D721Med (cell line): Measurements from ENCODE around the gene TBX15.

Experiments used
- DNase-seq: peaks from one replicate; pipeline ENCODE4 v3.0.0; 2011; ENCODE audit warnings: low spot score; ENCODE audit not compliant: insufficient read length
- FAIRE-seq: peaks from 2 replicates; lab custom pipeline; 2011; peaks lifted over from hg19 to GRCh38; lab: Jason Lieb, UNC
- CTCF ChIP-seq: IDR thresholded peaks from 2 replicates; pipeline ENCODE4 v1.5.1; 2012; ENCODE audit warnings: mild to moderate bottlenecking, control low read depth; ENCODE audit not compliant: insufficient read depth; ENCODE audit errors: missing control alignments

Gene TBX15

GRCh38 chr1:118914379-118915161 is 73.6 kb downstream of the TBX15 start:
- DNase-seq (no peak), FAIRE-seq (no peak)
- TF ChIP-seq CTCF = no peak

DNA sequence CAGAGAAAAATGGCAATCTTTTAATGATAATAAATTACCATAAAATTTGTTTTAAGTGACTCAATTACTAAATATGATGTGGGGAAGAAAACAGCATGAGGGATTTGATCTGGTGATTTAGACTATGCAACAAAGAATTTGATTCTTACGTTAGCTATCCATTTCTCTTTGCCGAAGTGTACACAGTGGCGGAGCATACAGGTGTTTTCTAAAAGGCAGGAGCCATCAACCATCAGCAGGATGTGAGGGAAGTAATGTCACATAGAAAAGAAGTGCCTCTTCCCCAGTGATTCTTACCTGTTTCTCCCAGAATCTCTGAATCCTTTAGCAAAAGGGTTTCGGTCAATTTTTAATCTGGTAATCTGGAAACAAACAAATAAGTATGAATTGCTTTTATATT is 74.3 kb downstream of the TBX15 start:
- no peak for TF ChIP-seq CTCF
- FAIRE-seq (no peak), DNase-seq (no peak)

GRCh38 chr1:118912574-118912973 is 75.6 kb downstream of the TBX15 start:
- no peak for DNase-seq
- FAIRE-seq = no peak
- TF ChIP-seq CTCF = no peak

GRCh38 chr1:118911571-118911970 is 76.6 kb downstream of the TBX15 start:
- DNase-seq (no peak), FAIRE-seq (no peak)
- no peak for TF ChIP-seq CTCF

DNA sequence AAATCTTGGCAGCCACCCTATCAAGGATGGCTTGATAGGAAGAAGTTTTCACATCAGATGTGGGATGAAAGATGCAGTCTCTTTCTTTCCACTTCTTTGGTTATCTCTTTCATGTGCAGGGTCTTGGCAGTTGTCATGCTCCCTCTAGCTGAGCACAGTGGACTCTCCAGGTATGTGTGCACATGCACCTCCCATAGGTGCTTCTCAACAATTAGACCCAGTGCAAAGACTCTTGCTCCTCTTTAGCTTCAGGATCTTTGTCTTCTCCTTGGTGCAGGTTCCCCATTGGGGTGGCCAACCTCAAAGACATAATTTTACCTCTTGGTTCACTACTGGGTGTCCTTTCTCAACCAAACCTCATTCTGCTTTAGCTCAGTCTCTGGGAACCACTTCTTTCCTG is 80.7 kb downstream of the TBX15 start:
- DNase-seq (no peak), FAIRE-seq (no peak)
- no peak for TF ChIP-seq CTCF

GRCh38 chr1:118905671-118906070 is 82.5 kb downstream of the TBX15 start:
- TF ChIP-seq CTCF = no peak
- FAIRE-seq (no peak), DNase-seq (no peak)

DNA sequence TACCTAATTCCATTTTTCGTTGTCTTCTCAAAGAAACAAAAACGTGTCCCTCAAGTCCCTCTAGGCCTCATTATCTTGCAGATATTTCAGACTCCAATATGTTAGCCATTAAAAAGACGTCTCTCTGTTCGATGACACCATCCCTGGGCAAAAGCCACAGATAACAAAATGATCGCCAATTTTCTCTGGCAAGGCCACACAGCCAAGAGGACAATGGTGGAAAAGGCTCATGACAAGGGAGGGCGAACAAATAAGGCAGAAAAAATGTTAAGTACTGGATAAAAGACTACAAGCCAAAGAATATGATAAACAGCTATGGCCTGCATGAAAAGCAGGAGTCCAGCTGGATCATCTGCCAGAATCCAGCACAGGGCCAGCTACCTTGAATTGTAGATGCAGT is 82.9 kb downstream of the TBX15 start:
- no peak for FAIRE-seq
- DNase-seq = no peak
- no peak for TF ChIP-seq CTCF
